DMS53 (cell line): Measurements from ENCODE around the gene KRT16.
"Not testable (repeated sequence)": the region's sequence is repeated elsewhere in the genome, so short reads cannot be mapped to it uniquely, and the experiment has no call there.

Experiments used
- DNase-seq: peaks from one replicate; lab custom pipeline; 2025; lab: John Stamatoyannopoulos, UW

Gene KRT16

DNA sequence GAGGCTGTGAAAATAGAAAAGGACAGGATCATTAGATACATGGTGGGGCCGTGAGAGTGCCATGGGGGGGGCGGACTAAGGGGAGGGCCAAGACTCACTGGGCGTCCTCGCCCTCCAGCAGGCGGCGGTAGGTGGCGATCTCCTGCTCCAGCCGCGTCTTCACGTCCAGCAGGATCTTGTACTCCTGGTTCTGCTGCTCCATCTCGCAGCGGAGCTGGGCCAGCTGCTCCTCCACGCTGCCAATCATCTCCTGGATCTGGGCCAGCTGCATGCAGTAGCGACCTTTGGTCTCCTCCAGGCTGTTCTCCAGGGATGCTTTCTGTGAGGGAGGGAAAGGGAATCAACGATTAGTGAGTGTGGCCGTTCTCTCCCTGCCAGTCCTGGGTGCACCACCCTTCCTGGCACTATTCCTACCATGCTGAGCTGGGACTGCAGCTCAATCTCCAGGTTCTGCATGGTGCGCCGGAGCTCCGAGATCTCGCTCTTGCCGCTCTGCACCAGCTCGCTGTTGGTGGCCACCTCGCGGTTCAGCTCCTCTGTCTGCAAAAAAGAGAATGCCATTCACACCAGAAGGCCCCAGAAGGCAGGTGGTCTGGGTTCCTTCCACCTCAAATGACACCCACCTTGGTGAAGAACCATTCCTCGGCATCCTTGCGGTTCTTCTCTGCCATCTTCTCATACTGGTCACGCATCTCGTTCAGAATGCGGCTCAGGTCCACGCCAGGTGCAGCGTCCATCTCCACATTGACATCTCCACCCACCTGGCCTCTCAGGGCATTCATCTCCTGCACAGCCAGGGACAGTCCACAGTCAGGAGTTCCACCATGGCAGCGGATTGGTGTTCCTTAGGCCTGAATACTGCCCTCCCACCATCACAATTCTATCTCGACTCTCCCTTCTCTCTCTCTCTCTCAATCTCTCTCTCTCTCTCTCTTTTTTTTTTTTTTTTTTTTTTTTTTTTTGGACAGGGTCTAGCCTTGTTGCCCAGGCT lies 29.1 kb downstream of the KRT16 start:
- DNase-seq, result peak; percentile 68

- DNase-seq, result not testable (repeated sequence)
Observed at GRCh38 chr17:41582061-41582968, 30.3 kb downstream of the KRT16 start.

DNA sequence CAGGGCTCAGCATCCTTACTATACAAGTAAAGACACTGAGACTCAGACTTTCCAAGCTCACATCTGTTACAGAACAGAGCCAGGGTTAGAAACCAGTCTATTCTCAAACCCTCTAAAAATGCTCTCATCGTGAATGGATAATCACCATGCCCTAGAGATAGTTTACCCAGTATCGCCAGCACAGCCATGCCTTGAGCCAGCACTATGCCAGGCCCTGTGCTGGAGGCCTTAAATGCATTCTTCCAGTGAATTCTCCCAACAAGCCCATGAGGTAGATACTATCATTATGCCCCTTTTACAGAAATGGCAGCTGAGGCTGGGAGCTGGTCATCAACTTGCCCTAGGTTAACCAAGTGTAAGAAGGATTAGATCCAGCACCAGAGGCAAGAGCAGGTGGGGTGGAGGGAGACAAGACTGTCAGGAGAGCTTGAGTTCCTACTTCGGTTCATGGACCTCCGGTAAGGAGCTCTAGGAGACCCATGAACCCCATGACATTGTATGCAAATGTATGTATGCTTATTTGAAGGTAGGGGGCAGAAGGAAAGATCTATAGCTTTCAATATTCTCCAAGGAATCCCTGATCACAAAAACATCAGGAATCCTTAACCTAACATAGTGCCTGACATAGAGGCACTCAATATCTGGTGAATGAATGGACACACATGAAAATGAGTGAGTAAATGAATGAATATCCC lies 31.1 kb downstream of the KRT16 start:
- DNase-seq, result no peak

GRCh38 chr17:41580687-41581365 lies 31.7 kb downstream of the KRT16 start:
- no peak for DNase-seq

DNA sequence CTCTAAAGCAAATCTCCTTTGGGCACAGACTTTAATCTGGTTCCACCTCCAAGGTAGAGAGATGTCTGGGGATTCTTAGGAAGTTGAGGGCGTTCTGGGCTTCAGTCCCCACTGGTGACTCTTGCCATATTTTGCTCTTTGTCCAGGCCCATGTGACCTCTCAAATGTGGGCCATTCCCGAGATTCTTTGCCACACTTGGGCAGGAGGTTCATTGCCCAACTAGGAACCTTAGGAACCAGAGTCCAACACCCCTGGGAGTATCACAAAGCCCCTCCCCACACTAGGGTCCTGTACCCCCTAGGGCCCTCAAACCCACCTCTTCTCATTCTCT lies 32.4 kb downstream of the KRT16 start:
- DNase-seq, result no peak

GRCh38 chr17:41579484-41580243 lies 32.9 kb downstream of the KRT16 start:
- peak; percentile 91 for DNase-seq

DNA sequence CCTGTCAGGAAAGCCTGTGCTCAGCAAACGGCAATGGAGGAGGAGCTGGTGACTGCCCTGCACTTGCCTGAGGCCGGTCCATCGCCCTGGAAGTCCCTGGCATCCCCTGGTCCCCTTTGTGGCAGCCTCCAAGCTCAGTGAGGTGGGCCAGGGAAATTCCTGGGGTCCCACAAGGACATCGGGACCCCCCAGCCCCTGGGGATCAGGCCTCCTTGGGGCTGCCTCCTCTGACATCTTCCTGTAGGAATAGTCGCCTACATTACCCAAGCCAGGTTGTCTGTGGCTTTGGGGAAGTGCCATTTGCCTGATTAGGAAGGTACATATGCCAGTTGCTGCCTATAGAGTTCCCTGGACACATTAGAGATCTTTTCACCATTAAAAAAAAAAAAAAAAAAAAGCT lies 33.6 kb downstream of the KRT16 start:
- DNase-seq, result peak; percentile 22

- no peak for DNase-seq
Observed at GRCh38 chr17:41578538-41578937, 34.0 kb downstream of the KRT16 start.

DNA sequence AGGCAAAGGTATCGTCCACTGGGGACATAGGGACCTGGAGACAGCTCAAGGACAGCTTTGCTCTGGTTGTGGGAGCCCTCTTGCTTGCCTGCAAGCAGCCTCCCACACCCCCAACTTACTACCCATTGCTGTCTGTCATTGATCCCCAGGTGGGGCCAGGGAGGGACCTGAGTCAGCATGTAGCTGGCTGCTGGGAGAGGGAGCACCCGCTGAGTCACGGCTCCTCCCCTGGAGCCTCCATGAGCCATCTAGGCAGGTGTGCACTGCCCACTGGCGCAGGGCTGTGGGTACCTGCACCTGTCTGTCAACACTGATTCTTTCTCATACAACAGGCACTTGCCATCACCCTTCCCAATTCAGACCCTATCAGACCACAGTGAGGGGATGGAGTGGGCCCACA lies 35.8 kb downstream of the KRT16 start:
- peak; percentile 58 for DNase-seq

DNA sequence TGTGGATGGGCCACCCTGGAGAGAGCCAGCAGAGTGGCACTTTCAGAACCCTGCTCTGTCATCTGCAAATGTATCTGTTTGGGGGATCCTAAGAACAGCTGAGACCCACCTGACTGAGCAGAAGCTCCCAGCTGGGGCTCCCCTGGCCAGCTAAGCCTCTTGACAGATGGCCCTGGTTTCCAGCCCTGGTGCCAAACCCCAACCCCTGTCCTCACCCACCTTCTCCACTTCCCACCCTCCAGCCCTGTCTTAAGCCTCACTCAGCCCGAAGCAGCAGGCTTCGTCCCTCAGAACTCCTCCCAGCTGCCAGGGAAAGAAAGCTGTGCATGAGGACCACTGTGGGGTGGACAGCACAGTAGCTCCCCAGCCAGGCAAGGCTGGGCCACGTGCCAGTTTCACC lies 37.2 kb downstream of the KRT16 start:
- no peak for DNase-seq

DNA sequence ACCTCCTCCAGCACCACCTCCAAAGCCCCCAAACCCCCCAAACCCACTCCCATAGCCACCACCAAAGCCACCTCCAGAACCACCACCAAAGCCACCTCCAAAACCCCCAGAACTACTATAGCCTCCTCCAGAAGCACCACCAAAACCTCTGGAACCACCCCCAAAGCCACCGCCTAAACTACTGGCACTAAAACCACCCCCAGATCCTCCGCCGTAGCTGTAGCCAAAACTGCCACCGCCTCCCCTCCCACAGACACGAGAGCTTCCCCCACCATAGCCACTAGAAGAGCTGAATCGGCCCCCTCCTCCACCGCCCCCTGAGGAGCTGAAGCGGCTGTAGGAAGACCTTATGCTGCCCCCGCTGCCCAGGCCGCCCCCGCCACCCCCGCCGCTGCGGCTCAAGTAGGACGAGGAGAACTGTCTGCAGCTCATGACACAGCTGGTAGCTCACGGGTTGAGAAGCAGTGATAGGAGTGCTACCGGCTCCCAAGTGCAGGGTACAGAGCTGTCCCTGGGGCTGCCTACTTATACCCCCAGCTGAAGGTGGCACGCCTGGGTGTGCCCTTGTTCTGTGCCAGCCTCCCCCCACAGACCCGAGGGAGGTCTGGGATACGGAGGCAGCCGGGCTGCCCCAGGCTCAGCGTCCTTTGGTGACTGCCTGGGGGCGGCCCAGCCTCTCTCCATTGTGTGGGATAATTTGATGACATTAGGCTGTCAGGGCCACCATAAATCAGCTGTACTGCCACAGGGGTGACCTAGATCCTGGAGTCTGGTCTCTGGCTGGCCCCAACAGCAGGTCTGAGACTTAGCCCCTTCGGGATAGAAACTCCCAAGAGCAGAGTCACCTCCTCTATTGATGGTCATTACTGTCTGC lies 40.8 kb downstream of the KRT16 start, which contains the start of gene KRT9:
Gene KRT9 (minus strand): TSS at position 499 of the 874 bp plus-strand sequence. CDS start 67 bp downstream, at position 432.
- DNase-seq, result no peak

DNA sequence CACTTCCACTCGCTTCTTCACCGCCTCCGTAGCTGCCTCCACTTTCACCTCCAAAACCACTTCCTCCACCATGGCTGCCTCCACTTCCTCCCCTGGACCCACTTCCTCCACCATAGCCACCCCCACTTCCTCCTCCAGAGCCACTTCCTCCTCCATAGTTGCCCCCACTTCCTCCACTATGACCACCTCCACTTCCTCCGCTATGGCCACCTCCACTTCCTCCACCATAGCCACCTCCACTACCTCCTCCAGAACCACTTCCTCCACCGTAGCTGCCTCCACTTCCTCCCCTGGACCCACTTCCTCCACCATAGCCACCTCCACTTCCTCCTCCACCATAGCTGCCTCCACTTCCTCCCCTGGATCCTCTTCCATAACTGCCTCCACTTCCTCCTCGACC lies 45.2 kb downstream of the KRT16 start:
- DNase-seq, result no peak

GRCh38 chr17:41565338-41565737 lies 47.2 kb downstream of the KRT16 start:
- DNase-seq, result no peak

DNA sequence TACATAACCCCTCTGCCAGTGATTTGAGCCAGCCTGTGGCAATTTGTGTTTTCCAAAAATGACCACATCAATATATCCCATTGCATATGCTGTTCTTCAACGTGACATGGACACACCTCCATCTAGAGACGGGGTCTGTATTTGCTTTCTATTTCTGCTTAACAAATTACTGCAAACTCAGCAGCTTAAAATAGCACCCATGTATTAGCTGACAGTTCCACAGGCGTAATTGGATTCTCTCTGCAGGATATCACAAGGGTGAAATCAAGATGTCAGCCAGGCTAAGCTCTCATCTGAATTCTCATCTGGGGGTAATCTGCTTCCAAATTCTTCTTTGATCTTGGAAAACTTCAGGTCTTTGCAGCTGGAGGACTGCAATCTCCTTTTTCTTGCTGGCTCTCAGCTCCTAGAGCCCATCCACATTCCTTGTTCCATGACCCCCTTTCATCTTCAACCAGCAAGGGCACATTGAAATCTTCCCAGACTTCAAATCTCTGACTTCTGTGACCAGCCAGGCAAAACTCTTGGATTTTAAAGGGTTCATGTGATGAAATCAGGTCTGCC lies 48.9 kb downstream of the KRT16 start:
- no peak for DNase-seq

- DNase-seq, result no peak
Observed at GRCh38 chr17:41561554-41561953, 51.0 kb downstream of the KRT16 start.
